BLaER1 treated with 17β-estradiol and CSF1 and Interleukin-3, amounts not matched to agents 10 nM and 100 nM (cell line): ENCODE measurements around the gene PCDHA13.
"Not testable (repeated sequence)": the region's sequence is repeated elsewhere in the genome, so short reads cannot be mapped to it uniquely, and the experiment has no call there.

Source experiments
- H3K27ac ChIP-seq, 11 experiments: shearing (Covaris generic); formaldehyde crosslinking; 2 replicates each; pipeline ENCODE4 v1.8.1; 2022
- H3K27me3 ChIP-seq, 11 experiments: shearing (Covaris generic); formaldehyde crosslinking; 2 replicates each; pipeline ENCODE4 v1.8.1; 2022
- H3K36me3 ChIP-seq, 11 experiments: shearing (Covaris generic); formaldehyde crosslinking; 2 replicates each; pipeline ENCODE4 v1.8.1; 2022
- H3K4me1 ChIP-seq, 10 experiments: shearing (Covaris generic); formaldehyde crosslinking; 2 replicates each; pipeline ENCODE4 v1.8.1; 2022
- H3K4me2 ChIP-seq, 11 experiments: shearing (Covaris generic); formaldehyde crosslinking; 2 replicates each; pipeline ENCODE4 v1.8.1; 2022
- H3K4me3 ChIP-seq, 10 experiments: shearing (Covaris generic); formaldehyde crosslinking; 2 replicates each; pipeline ENCODE4 v1.8.1; 2022
- H3K9ac ChIP-seq, 11 experiments: shearing (Covaris generic); formaldehyde crosslinking; 2 replicates each; pipeline ENCODE4 v1.8.1; 2022
- H3K9me3 ChIP-seq, 11 experiments: shearing (Covaris generic); formaldehyde crosslinking; replicated peaks in 1 of 11; 2 replicates each; pipeline ENCODE4 v1.8.1; 2022
- H4K20me1 ChIP-seq, 11 experiments: shearing (Covaris generic); formaldehyde crosslinking; 2 replicates each; pipeline ENCODE4 v1.8.1; 2022
- Cebpa-rat ChIP-seq, 11 experiments: shearing (Covaris generic); IDR thresholded peaks; 2 replicates each; pipeline ENCODE4 v1.8.1; 2022

The PCDHA13 gene

DNA sequence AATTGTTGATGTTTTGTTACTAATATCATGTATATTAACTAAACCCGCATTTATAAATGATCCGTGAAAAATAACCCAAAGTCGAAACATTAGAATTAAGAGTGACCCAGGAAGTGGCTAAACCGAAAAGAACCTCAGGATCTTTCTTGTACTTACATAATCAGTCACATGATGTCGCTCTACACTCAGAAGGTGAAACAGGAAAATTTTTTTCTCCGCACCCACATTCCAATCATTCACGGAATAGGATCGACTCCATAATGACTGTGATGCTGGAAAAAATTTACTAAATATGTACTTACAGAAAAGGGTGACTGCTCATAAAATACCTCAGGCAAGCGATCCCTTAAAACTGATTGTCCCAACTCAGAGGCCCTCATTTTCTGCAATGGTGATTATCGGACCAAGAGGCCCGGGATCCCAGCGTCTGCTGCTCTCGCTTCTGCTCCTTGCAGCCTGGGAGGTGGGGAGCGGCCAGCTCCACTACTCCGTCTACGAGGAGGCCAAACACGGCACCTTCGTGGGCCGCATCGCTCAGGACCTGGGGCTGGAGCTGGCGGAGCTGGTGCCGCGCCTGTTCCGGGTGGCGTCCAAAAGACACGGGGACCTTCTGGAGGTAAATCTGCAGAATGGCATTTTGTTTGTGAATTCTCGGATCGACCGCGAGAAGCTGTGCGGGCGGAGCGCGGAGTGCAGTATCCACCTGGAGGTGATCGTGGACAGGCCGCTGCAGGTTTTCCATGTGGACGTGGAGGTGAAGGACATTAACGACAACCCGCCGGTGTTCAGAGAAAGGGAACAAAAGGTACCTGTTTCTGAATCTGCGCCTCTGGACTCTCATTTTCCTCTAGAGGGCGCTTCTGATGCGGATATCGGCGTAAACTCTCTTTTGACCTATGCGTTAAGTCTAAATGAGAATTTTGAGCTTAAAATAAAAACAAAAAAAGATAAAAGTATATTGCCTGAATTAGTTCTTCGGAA, 6.5 kb upstream of the PCDHA13 start, which contains the start of gene PCDHA12:
Gene PCDHA12 (plus strand): TSS at position 224 of the 981 bp plus-strand sequence. CDS start 165 bp downstream, at position 389.
- no peak within 1 kb of the TSS for H3K9ac ChIP-seq
- H3K27me3 ChIP-seq = no peaks in the 10 kb centered on the region
- TF ChIP-seq Cebpa-rat (IDR thresholded peaks at IDR 0.05) = no peak
- H3K27ac ChIP-seq = no peak within 1 kb of the TSS
- peaks cover 36 to 54% (median 40%) of the 10 kb centered on the region in 11 experiments for H3K9me3 ChIP-seq
- no peak within 1 kb of the TSS for H3K4me2 ChIP-seq
- no peaks in the 10 kb centered on the region for H3K36me3 ChIP-seq
- no peaks in the 10 kb centered on the region for H3K4me1 ChIP-seq
- H4K20me1 ChIP-seq = no peaks in the 10 kb centered on the region
- H3K4me3 ChIP-seq = no peak within 1 kb of the TSS

DNA sequence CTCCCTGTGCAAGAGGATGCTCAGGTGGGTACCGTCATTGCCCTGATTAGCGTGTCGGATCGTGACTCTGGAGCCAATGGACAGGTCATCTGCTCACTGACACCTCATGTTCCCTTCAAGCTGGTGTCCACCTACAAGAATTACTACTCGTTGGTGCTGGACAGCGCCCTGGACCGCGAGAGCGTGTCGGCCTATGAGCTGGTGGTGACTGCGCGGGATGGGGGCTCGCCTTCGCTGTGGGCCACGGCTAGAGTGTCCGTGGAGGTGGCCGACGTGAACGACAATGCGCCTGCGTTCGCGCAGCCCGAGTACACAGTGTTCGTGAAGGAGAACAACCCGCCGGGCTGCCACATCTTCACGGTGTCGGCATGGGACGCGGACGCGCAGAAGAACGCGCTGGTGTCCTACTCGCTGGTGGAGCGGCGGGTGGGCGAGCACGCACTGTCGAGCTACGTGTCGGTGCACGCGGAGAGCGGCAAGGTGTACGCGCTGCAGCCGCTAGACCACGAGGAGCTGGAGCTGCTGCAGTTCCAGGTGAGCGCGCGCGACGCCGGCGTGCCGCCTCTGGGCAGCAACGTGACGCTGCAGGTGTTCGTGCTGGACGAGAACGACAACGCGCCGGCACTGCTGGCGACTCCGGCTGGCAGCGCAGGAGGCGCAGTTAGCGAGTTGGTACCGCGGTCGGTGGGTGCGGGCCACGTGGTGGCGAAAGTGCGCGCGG, 5.2 kb upstream of the PCDHA13 start:
- H3K27me3 ChIP-seq, H3K4me2 ChIP-seq, H4K20me1 ChIP-seq, H3K9ac ChIP-seq, H3K36me3 ChIP-seq, H3K4me1 ChIP-seq, H3K4me3 ChIP-seq, H3K27ac ChIP-seq: not testable (repeated sequence)
- H3K9me3 ChIP-seq = peaks cover 27 to 43% (median 30%) of the 10 kb centered on the region in 11 experiments

DNA sequence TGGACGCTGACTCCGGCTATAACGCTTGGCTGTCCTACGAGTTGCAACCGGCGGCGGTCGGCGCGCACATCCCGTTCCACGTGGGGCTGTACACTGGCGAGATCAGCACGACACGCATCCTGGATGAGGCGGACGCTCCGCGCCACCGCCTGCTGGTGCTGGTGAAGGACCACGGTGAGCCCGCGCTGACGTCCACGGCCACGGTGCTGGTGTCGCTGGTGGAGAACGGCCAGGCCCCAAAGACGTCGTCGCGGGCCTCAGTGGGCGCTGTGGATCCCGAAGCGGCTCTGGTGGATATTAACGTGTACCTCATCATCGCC, 4.7 kb upstream of the PCDHA13 start:
- peaks cover 32 to 43% (median 35%) of the 10 kb centered on the region in 11 experiments for H3K9me3 ChIP-seq
- no peak for TF ChIP-seq Cebpa-rat (IDR thresholded peaks at IDR 0.05)

DNA sequence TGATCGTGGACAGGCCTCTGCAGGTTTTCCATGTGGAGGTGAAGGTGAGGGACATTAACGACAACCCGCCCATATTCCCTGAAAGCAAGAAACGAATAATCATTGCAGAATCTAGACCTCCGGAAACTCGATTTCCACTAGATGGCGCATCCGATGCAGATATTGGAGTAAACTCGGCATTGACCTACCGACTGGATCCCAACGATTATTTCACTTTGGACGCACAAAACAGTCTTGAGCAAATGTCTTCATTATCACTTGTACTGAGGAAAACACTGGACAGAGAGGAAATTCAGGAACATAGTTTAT, 621 bp downstream of the PCDHA13 start:
- no peak overlapping the region for H3K4me2 ChIP-seq
- no peak for TF ChIP-seq Cebpa-rat (IDR thresholded peaks at IDR 0.05)
- H3K36me3 ChIP-seq = no peaks in the 10 kb centered on the region
- no peaks in the 10 kb centered on the region for H3K4me1 ChIP-seq
- H4K20me1 ChIP-seq = no peaks in the 10 kb centered on the region
- H3K4me3 ChIP-seq = no peak overlapping the region
- H3K9me3 ChIP-seq = peaks cover 30 to 35% (median 32%) of the 10 kb centered on the region in 11 experiments
- no peak overlapping the region for H3K9ac ChIP-seq
- H3K27me3 ChIP-seq = no peaks in the 10 kb centered on the region
- no peak overlapping the region for H3K27ac ChIP-seq

More for the DNA sequence above, 4.7 kb upstream of the PCDHA13 start:
- H3K9ac ChIP-seq = no peak overlapping the region
- no peak overlapping the region for H3K27ac ChIP-seq
- H4K20me1 ChIP-seq = no peaks in the 10 kb centered on the region
- H3K4me2 ChIP-seq = no peak overlapping the region
- no peaks in the 10 kb centered on the region for H3K36me3 ChIP-seq
- no peaks in the 10 kb centered on the region for H3K27me3 ChIP-seq
- no peak overlapping the region; a peak in 1 of 20 replicates for H3K4me3 ChIP-seq
- no peaks in the 10 kb centered on the region for H3K4me1 ChIP-seq

DNA sequence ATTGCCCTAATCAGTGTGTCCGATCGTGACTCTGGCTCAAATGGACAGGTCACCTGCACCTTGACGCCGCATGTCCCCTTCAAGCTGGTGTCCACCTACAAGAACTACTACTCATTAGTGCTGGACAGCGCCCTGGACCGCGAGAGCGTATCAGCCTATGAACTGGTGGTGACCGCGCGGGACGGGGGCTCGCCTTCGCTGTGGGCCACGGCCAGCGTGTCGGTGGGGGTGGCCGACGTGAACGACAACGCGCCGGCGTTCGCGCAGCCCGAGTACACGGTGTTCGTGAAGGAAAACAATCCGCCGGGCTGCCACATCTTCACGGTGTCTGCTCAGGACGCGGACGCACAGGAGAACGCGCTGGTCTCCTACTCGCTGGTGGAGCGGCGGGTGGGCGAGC, 1.4 kb downstream of the PCDHA13 start:
- H3K27ac ChIP-seq = no peak overlapping the region
- no peak overlapping the region for H3K9ac ChIP-seq
- H3K27me3 ChIP-seq = no peaks in the 10 kb centered on the region
- H3K4me2 ChIP-seq = no peak overlapping the region
- no peak for TF ChIP-seq Cebpa-rat (IDR thresholded peaks at IDR 0.05)
- H3K4me3 ChIP-seq = no peak overlapping the region
- H4K20me1 ChIP-seq = no peaks in the 10 kb centered on the region
- H3K4me1 ChIP-seq = no peaks in the 10 kb centered on the region
- H3K9me3 ChIP-seq = peaks cover 28 to 33% (median 30%) of the 10 kb centered on the region in 11 experiments
- no peaks in the 10 kb centered on the region for H3K36me3 ChIP-seq

DNA sequence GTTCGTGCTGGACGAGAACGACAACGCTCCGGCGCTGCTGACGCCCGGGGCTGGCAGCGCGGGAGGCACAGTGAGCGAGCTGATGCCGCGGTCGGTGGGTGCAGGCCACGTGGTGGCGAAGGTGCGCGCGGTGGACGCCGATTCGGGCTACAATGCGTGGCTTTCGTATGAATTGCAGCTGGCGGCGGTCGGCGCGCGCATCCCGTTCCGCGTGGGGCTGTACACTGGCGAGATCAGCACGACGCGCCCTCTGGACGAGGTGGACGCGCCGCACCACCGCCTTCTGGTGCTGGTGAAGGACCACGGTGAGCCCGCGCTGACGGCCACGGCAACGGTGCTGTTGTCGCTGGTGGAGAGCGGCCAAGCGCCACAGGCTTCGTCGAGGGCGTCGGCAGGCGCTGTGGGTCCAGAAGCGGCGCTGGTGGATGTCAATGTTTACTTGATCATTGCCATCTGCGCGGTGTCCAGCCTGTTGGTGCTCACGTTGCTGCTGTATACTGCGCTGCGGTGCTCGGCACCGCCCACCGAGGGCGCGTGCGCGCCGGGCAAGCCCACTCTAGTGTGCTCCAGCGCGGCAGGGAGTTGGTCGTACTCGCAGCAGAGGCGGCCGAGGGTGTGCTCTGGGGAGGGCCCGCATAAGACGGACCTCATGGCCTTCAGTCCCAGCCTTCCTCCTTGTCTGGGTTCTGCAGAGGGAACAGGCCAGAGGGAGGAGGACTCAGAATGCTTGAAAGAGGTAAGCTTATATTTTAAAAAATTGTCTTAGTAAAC, 2.2 kb downstream of the PCDHA13 start:
- Histone ChIP-seq H3K36me3 (no peaks in the 10 kb centered on the region), H3K4me3 (no peak overlapping the region), H3K27me3 (no peaks in the 10 kb centered on the region), H3K4me1 (no peaks in the 10 kb centered on the region), H3K4me2 (no peak overlapping the region), H3K9me3 (peaks cover 28 to 33% (median 30%) of the 10 kb centered on the region in 11 experiments), H4K20me1 (no peaks in the 10 kb centered on the region), H3K27ac (no peak overlapping the region), H3K9ac (no peak overlapping the region)
- TF ChIP-seq Cebpa-rat (IDR thresholded peaks at IDR 0.05) = no peak

DNA sequence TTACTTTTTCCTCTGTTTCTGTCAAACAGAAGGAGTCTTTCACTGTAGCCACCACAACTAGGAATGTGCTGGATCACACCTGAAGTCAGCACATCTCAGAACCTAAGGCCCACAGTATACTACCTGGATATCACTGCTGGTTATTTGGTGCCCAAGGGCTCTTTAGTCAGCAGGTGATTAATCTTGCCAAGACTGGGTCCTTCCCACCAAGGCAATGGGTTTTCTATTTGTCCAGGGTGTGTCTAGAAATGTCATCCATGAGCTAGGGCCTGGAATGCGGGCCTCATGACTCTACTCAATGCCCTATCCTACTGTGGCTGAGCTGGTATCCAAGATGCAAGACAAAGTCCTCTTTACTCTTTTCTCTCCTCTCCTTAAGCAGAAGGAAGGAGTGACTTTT, 34.4 kb downstream of the PCDHA13 start:
- no peak overlapping the region for H3K4me2 ChIP-seq
- no peaks in the 10 kb centered on the region for H3K4me1 ChIP-seq
- H4K20me1 ChIP-seq = no peaks in the 10 kb centered on the region
- H3K4me3 ChIP-seq = no peak overlapping the region
- peaks cover 10 to 45% (median 24%) of the 10 kb centered on the region in 11 experiments for H3K9me3 ChIP-seq
- no peaks in the 10 kb centered on the region for H3K27me3 ChIP-seq
- no peak for TF ChIP-seq Cebpa-rat (IDR thresholded peaks at IDR 0.05)
- H3K36me3 ChIP-seq = no peaks in the 10 kb centered on the region
- no peak overlapping the region for H3K9ac ChIP-seq
- H3K27ac ChIP-seq = no peak overlapping the region

DNA sequence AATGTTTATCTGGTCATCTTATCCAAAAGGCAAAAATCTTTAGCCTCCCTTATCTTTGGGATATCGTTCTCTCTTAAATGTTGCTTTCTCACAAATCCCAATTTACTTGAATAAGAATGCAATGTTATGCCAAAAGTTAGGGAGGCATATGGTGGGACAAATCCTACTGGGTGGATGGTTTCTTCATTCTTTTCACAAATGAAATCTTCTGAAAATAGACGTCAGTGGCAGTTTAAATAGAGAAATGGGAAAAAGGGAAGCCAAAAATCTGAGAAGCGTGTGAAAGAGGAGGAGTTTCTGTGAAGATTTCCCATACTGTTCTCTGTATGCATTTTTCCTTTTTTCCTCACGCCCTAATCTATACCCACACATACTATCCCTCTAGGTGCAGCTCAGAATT, 41.7 kb downstream of the PCDHA13 start:
- H3K9ac ChIP-seq = no peak overlapping the region
- H3K36me3 ChIP-seq = no peaks in the 10 kb centered on the region
- no peak overlapping the region for H3K4me2 ChIP-seq
- no peak for TF ChIP-seq Cebpa-rat (IDR thresholded peaks at IDR 0.05)
- H3K4me1 ChIP-seq = no peaks in the 10 kb centered on the region
- no peaks in the 10 kb centered on the region for H4K20me1 ChIP-seq
- H3K27me3 ChIP-seq = no peaks in the 10 kb centered on the region
- H3K27ac ChIP-seq = no peak overlapping the region
- H3K4me3 ChIP-seq = no peak overlapping the region
- peaks cover 27 to 34% (median 31%) of the 10 kb centered on the region in 11 experiments for H3K9me3 ChIP-seq

DNA sequence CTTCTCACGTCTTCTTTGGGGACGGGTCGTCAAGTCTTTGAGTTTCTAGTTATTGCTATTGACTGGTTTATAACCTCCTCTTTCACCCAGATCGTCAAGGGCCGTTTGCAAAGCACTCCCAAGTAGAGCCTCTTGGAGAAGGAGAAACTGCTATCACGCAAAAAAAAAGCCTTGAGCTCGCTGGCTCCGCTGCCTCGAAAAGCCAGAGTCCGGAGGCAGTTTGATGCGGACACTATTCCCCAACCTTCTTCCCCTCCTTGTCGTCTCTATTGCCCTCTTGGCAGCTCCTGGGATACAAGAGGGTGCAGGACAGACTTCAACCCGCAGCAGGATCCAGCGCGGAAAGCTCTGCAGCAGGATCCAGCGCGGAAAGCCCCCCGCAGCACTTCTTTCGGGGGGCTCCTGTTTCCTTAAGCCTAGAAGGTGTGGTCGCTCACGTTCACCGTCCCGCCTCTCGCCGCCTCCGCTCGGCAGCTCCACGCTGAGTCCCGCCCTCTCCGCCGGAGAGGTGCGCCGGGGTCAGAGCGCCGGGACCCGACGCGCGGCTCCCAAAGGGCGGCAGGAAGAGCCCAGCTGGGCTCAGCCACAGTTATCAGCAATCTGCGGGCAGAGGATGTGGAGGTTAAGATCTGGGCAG, 44.0 kb downstream of the PCDHA13 start, which contains the start of gene PCDHAC1:
Gene PCDHAC1 (plus strand): TSS at position 494 of the 637 bp plus-strand sequence. CDS start 594 bp downstream, outside the sequence.
- Histone ChIP-seq H3K27me3 (no peaks in the 10 kb centered on the region), H3K9ac (no peak within 1 kb of the TSS), H3K4me3 (no peak within 1 kb of the TSS), H3K4me2 (no peak within 1 kb of the TSS), H3K9me3 (peaks cover 27 to 35% (median 32%) of the 10 kb centered on the region in 11 experiments), H4K20me1 (no peaks in the 10 kb centered on the region), H3K4me1 (no peaks in the 10 kb centered on the region), H3K36me3 (no peaks in the 10 kb centered on the region), H3K27ac (no peak within 1 kb of the TSS)
- TF ChIP-seq Cebpa-rat (IDR thresholded peaks at IDR 0.05) = no peak
